ENCODE data around the gene ITGB7. TPM values are rescaled to one million over a fixed set of nuclear protein-coding genes. Genes with fewer than 3 reads are reported as not detected.

The ITGB7 gene
- total and polyA plus RNA-seq, 2 donors (not counting 3 experiments of a cell fraction or from before 2014, with no cell fraction given) = 0.17 TPM; not detected in 1

- ChIA-PET POLR2A (interaction anchor here (0.6 to 1.1 kb wide), 2 partner anchors 41 to 116 kb away, joined by 3 read pairs; partner anchors contain the start of gene SPRYD3), CTCF (interaction anchor here (0.6 to 6.7 kb wide), 7 partner anchors 11 to 158 kb away, joined by 3 to 249 read pairs (median 4); partner anchors contain the start of genes CSAD and ZNF740)
- DNase-seq (ENCODE audit: low read depth, low spot score) = no peak
- Histone ChIP-seq H3K9ac (replicated peaks; ENCODE audit: extremely low read depth, insufficient read depth, low read length) (no peak overlapping the region), H2AFZ (ENCODE audit: low read depth, low read length) (no peak overlapping the region), H4K20me1 (replicated peaks; ENCODE audit: control insufficient read depth, extremely low read depth, insufficient read depth, low read length) (no peaks in the 10 kb centered on the region), H3K4me2 (ENCODE audit: insufficient read depth, low read length) (no peak overlapping the region), H3K27me3 (ENCODE audit: control insufficient read depth in 2 of 2, insufficient read depth in 2 of 2, low read length in 2 of 2) (peaks cover 0 to 2% of the 10 kb centered on the region in 2 experiments), H3K27ac (ENCODE audit: insufficient read depth, low read depth, low read length) (no peak overlapping the region), H3K4me1 (ENCODE audit: control insufficient read depth, extremely low read depth, insufficient read depth, low read length) (peaks cover 6% of the 10 kb centered on the region), H3K4me3 (replicated peaks in 1 of 3; ENCODE audit: insufficient read depth in 1 of 3, low read depth in 1 of 3, low read length in 3 of 3) (no peak overlapping the region), H3K9me3 (replicated peaks; ENCODE audit: control insufficient read depth, insufficient read depth, low read length) (no peaks in the 10 kb centered on the region), H3K9me1 (replicated peaks; ENCODE audit: control insufficient read depth, extremely low read depth, insufficient read depth, low read length) (no peaks in the 10 kb centered on the region), H3K79me2 (ENCODE audit: control insufficient read depth, insufficient read depth, low read length) (no peaks in the 10 kb centered on the region), H3K36me3 (ENCODE audit: control insufficient read depth in 2 of 2, extremely low read depth in 1 of 2, insufficient read depth in 2 of 2, low read length in 2 of 2) (no peaks in the 10 kb centered on the region)
- intact Hi-C loops (cut with micrococcal nuclease) (no loop called here), dilution Hi-C loops (cut with MboI; ENCODE audit: extremely low pct_ligation_motif_present, low sequenced_read_pairs) (no loop called here)
- no TSS peak for BruUV-seq (replicated peaks)
- TF ChIP-seq POLR2A (IDR thresholded peaks at IDR 0.05; ENCODE audit: low read depth, low read length) (no peak), POLR2AphosphoS5 (IDR thresholded peaks at IDR 0.05; ENCODE audit: insufficient read depth, low read depth, low read length) (no peak), MAX (IDR thresholded peaks at IDR 0.05; ENCODE audit: insufficient read depth, insufficient read length) (no peak), EZH2 (IDR thresholded peaks at IDR 0.05; ENCODE audit: borderline replicate concordance, low read depth, low read length, severe bottlenecking) (no peak), JUN (IDR thresholded peaks at IDR 0.05; ENCODE audit: borderline replicate concordance, insufficient read depth, insufficient read length, low read depth) (no peak), CTCF (IDR thresholded peaks at IDR 0.05; ENCODE audit: extremely low read depth in 1 of 2, insufficient read depth in 1 of 2, low read depth in 1 of 2, low read length in 2 of 2) (no peak), GATA2 (IDR thresholded peaks at IDR 0.05; ENCODE audit: insufficient read depth, insufficient read length, low read depth, low read length) (no peak), MYC (IDR thresholded peaks at IDR 0.05; ENCODE audit: low read depth, low read length) (no peak), FOS (IDR thresholded peaks at IDR 0.05; ENCODE audit: borderline replicate concordance, insufficient read depth, low read length) (no peak)
- FAIRE-seq = no peak
Observed at GRCh38 chr12:53195516-53196420, 11.3 kb downstream of the ITGB7 start.

Measured in endothelial cell of umbilical vein (primary cell).